ENCODE measurements around the gene SLC25A15. TPM values are rescaled to one million over a fixed set of nuclear protein-coding genes. Genes with fewer than 3 reads are reported as not detected.
"Not testable (repeated sequence)": the region's sequence is repeated elsewhere in the genome, so short reads cannot be mapped to it uniquely, and the experiment has no call there.

Gene SLC25A15
- total RNA-seq, 1 experiment from 2014 or later, result 75.0 TPM

GRCh38 chr13:40779796-40780285, 9.6 kb upstream of the SLC25A15 start:
- in situ Hi-C loops (cut with HindIII; ENCODE audit: low sequenced_read_pairs), result no loop called here
- DNase-seq (ENCODE audit: low spot score), result no peak

GRCh38 chr13:40780822-40781401, 8.5 kb upstream of the SLC25A15 start:
- in situ Hi-C loops (cut with HindIII; ENCODE audit: low sequenced_read_pairs), result no loop called here
- DNase-seq (ENCODE audit: low spot score), result no peak

DNA sequence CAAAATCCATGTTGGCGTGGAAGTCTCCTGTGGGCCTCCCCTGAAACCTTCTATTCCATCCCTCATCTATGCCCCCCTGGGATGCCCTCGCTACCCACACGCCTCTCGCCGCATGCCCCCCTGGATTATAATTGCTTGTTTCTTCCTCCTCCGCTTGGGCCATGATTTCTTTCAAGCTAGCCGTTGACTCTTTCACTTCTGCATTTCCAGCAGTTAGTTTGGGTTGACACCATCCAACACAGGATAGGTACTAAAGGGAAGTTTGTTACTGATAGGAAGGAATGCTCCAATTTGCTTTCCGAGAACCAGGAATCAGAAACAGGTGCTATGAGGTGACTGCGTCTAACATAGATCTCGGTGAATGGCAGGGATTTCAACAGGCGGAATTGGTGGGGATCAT, 7.7 kb upstream of the SLC25A15 start:
- DNase-seq (ENCODE audit: low spot score), result no peak
- in situ Hi-C loops (cut with HindIII; ENCODE audit: low sequenced_read_pairs), result no loop called here

GRCh38 chr13:40782971-40783370, 6.4 kb upstream of the SLC25A15 start:
- DNase-seq (ENCODE audit: low spot score); in situ Hi-C loops (cut with HindIII; ENCODE audit: low sequenced_read_pairs): not testable (repeated sequence)

GRCh38 chr13:40784540-40784939, 4.9 kb upstream of the SLC25A15 start:
- in situ Hi-C loops (cut with HindIII; ENCODE audit: low sequenced_read_pairs), result no loop called here
- DNase-seq (ENCODE audit: low spot score), result no peak

- in situ Hi-C loops (cut with HindIII; ENCODE audit: low sequenced_read_pairs), result no loop called here
- DNase-seq (ENCODE audit: low spot score), result no peak
Measured at GRCh38 chr13:40786568-40786996, 2.8 kb upstream of the SLC25A15 start.

DNA sequence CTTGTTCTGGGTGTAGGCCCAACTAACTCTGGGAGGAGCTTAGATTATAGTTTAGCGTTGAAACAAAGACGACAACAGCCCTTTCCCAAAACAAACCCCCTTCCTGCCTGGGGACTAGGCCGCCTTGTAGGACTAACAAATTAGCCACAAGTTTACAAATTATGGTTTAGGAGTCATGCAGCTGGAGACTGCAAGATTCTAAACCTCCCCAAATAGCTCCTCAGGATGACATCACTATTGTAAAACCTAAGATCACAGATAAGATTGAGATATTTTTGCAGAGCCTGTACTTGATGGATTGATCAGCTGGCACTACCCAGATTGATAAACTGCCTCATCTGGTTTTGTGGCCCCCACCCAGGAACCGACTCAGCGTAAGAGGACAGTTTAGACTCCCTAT, 2.3 kb upstream of the SLC25A15 start:
- DNase-seq (ENCODE audit: low spot score), result no peak
- in situ Hi-C loops (cut with HindIII; ENCODE audit: low sequenced_read_pairs), result no loop called here

DNA sequence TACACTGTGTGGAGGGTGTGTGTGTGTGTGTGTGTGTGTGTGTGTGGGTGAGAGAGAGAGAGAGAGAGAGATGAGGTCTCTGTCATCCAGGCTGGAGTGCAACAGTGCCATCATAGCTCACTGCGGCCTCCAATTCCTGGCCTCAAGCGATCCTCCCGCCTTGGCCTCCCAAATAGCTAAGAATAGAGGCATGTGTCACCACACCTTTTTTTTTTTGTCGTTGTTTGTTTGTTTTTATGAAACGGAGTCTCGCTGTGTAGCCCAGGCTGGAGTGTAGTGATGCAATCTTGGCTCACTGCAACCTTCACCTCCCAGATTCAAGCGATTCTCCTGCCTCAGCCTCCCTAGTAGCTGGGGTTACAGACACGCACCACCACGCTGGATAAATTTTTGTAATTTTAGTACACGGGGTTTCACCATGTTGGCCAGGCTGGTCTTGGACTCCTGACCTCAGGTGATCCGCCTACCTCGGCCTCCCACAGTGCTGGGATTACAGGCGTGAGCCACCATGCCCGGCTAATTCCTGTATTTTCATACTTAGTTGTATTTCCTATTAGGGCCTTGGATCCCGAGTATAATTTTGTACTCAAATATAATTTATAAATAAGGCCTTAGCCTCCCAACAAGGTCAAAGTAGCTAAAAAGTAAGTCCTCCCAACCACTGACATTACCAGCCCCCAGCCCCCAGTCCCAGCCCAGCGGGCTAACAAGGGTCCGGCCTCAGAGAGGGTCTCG, 704 bp upstream of the SLC25A15 start:
- in situ Hi-C loops (cut with HindIII; ENCODE audit: low sequenced_read_pairs); DNase-seq (ENCODE audit: low spot score): not testable (repeated sequence)

DNA sequence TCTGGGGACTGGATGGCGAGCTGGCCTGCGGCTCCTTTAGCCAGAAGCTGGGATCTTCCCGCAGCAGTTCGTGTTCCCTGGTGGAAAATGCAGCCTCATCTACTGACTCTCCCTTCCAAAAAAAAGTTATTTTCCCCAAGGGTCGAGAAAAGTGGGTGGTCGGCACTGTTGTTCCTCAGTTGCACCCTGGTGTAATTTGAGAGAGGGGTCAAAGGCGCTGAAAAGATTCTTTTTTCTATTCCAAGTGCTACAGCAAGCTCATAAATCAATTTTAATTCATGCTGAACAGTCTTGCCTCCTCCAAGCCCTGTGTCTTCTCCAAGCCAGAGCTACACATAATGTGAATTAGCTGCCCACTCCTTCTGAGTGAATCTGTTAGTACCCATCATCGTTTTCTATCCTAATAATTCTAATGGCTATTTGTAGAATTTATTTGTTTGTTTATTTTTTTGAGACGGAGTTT, 774 bp downstream of the SLC25A15 start:
- no peak for DNase-seq (ENCODE audit: low spot score)
- in situ Hi-C loops (cut with HindIII; ENCODE audit: low sequenced_read_pairs), result no loop called here

- DNase-seq (ENCODE audit: low spot score), result no peak
- in situ Hi-C loops (cut with HindIII; ENCODE audit: low sequenced_read_pairs), result no loop called here
Measured at GRCh38 chr13:40792284-40793051, 3.1 kb downstream of the SLC25A15 start.

- in situ Hi-C loops (cut with HindIII; ENCODE audit: low sequenced_read_pairs), result no loop called here
- no peak for DNase-seq (ENCODE audit: low spot score)
Measured at GRCh38 chr13:40793339-40793738, 3.9 kb downstream of the SLC25A15 start.

GRCh38 chr13:40794414-40795368, 5.3 kb downstream of the SLC25A15 start:
- in situ Hi-C loops (cut with HindIII; ENCODE audit: low sequenced_read_pairs), result no loop called here
- no peak for DNase-seq (ENCODE audit: low spot score)

DNA sequence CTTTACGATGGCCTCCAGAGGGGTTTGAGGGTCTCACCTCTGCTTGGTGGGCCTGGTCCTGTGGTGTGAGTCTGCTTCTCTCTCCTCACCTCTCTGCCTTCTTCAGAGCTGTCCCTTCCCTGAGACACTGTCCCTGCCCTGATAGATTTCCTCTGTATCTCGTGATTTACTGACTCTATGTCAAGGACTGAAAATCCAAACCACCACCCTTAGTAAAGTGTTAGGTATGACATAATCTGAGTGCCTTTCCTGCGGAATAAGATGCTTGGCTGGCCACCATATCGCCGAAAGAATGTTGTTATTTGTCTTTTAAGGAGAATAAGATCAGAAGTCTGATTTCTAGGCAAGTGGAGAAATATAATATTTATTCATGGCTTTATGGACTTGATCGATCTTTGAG, 7.2 kb downstream of the SLC25A15 start:
- in situ Hi-C loops (cut with HindIII; ENCODE audit: low sequenced_read_pairs), result no loop called here

GRCh38 chr13:40798380-40798779, 9.0 kb downstream of the SLC25A15 start:
- in situ Hi-C loops (cut with HindIII; ENCODE audit: low sequenced_read_pairs), result no loop called here
- DNase-seq (ENCODE audit: low spot score), result no peak

More for the DNA sequence above, 7.2 kb downstream of the SLC25A15 start:
- no peak for DNase-seq (ENCODE audit: low spot score)

DNA sequence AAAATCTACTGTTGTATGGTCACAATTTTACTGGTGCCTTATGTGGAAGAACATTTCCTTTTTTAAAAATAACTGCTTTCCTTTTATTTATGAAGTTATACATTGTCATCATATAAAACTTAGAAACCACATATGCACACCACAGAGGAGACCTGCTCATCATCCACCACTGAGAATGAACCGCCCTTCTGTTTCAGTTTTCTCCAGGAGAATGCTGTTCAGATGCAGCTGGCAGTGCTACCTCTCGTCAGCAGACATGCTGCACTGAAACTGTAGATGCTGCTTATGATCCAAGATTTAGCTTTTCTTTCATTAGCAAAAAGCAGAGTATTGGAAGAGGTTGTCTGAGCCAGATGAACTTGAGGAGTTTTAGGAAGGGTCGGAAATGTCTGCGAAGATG, 10.1 kb downstream of the SLC25A15 start:
- DNase-seq (ENCODE audit: low spot score), result no peak
- in situ Hi-C loops (cut with HindIII; ENCODE audit: low sequenced_read_pairs), result no loop called here

- DNase-seq (ENCODE audit: low spot score), result no peak
- in situ Hi-C loops (cut with HindIII; ENCODE audit: low sequenced_read_pairs), result no loop called here
Measured at GRCh38 chr13:40800559-40800958, 11.1 kb downstream of the SLC25A15 start.

DNA sequence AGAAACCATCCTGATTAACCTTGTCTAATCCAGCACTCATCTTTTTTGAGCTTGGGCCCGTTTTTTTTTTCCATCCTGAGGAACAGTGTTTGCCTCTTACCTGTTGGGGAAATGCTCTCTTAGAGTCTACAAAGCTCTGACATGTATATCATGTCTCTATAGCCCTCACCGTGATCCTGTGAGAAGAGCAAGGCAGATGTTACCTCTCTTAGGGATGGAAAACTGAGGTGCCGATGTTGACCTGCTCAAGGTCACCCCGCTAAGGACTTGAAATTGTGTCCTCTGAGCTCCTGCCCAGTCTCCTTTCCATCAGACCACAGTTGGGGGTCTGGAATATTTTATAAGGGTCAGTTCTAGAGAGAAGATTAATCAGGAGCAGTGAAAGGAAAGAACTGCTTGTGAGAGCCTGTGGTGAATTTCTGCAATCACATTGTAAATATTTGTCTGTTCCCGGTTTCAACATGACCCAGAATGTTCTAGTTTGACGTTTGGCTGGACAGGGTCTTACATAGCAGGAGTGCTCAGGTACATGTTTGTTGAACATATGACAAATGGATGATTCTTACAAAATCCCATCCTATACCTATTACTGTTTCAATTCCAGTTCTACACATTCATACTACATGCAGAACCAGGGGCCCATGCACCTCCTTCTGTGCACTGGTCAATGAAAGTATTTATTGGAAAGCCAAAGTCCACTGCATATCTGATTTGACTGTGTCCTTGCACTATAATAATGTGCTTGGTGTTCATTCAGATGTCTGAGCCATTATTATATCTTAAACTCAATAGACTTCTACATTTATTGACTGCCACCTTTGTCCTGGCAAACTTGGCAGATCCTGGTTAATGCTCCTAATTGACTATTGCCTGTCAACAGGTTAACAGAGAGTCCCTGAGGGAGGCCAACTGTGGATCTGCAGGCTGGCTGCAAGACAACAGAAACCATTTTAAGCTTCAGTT, 12.1 kb downstream of the SLC25A15 start:
- in situ Hi-C loops (cut with HindIII; ENCODE audit: low sequenced_read_pairs), result no loop called here
- no peak for DNase-seq (ENCODE audit: low spot score)

- in situ Hi-C loops (cut with HindIII; ENCODE audit: low sequenced_read_pairs), result no loop called here
- DNase-seq (ENCODE audit: low spot score), result no peak
Measured at GRCh38 chr13:40803316-40803715, 13.9 kb downstream of the SLC25A15 start.
